HG03064 (cell line): ENCODE results near the gene CCL14.
"Not testable (repeated sequence)": the region's sequence is repeated elsewhere in the genome, so short reads cannot be mapped to it uniquely, and the experiment has no call there.

Experiments used
- ATAC-seq: cut with Tn5 transposase; IDR thresholded peaks from one replicate; pipeline ENCODE4 v1.9.1; 2021; ENCODE audit warnings: low read depth; ENCODE audit not compliant: unreplicated experiment

CCL14 gene

DNA sequence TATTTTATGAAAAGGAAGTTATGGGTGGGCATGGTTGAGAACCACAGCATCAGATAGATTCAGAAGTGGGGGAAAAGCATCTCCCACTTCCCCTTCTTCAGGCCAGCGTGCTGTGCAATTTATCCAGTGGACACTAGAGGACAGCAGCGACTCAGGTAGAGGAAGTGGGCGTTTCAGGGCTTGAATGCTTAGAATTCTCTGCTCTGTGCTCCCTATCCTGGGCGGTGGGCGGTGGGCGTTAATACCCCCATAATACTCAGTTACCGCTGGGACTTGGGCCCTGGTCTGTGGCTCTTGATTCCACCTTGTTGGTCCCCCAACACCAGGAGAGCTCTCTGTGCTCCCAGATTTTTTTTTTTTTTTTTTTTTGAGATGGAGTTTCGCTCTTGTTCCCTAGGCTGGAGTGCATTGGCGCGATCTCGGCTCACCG, 39.4 kb downstream of the CCL14 start:
- ATAC-seq: no peak

DNA sequence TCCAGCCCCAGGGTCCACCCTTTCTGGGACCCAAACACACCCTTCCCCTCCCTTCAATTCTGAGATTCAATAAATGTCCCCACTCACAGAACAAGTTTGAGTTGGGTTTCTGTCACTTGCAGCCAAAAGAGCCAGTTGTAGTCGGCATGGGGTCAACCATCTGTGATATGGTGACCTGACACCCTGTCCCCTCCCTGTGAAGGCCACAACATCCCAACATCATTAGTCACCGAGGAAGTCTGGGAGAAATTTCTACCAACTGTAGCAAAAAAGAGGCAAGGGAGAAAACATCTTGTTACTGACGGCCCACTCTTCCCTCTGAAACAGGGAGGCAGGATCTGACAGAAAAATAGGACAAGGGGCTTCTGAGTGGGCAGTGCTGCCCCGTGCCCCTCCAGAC, 42.4 kb downstream of the CCL14 start:
- no peak for ATAC-seq

GRCh38 chr17:35943537-35943936, 43.0 kb downstream of the CCL14 start, which contains the start of gene LYZL6:
Gene LYZL6 (minus strand): TSS chr17:35943713. CDS start chr17:35939356, 4,357 bp downstream.
- ATAC-seq: no peak

DNA sequence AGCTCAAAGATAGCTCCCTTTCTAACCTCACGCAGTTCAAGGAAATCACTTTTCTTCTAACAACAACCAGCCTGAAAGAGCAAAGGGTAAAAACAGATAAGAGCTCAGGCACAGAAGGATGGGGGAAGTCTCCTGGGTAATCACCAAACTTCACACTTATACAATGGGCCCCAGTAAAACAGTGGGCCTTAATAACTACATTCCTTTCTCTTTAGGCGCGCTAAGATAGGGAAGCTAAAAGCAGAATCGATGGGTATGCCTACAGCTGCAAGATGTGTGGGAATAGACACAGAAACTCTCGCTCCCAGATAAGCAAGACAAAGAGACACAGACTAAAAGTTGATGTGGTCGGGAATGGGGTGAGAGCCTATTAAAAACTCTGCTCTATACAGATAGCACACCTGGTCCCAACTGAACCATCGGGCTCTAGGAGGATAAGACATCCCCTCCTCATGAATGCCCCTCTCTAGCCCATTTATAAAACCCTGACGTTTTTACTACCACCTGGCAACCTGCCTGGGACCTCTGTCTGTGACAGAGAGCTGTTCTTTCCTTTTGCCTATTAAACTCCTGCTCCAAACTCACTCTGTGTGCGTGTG, 43.8 kb downstream of the CCL14 start:
- ATAC-seq: no peak

GRCh38 chr17:35938492-35938891, 48.0 kb downstream of the CCL14 start:
- ATAC-seq: not testable (repeated sequence)

GRCh38 chr17:35936063-35936462, 50.5 kb downstream of the CCL14 start:
- no peak for ATAC-seq

DNA sequence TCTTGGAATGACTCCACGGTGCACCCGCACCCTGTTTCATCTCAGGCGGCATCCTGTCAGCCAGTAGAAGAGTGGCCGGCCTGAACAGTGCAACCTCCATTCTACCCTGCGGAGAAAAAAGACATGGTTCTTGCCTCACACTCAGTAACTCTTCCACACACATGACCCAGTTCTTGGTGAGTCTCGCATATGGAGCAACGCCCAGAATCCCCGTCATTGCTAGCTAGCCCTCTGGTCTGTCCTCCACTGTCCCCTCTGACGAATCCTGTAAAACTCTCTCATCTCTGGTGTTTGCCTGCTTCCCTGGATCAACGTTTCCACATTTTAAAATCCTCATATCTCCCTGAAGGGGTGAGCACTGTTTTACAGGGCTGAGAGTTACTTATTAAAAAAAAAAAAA, 51.8 kb downstream of the CCL14 start:
- ATAC-seq: no peak
